Measurements from ENCODE around the gene MAPK10. TPM values are rescaled to one million over a fixed set of nuclear protein-coding genes. Genes with fewer than 3 reads are reported as not detected.
"Not testable (repeated sequence)": the region's sequence is repeated elsewhere in the genome, so short reads cannot be mapped to it uniquely, and the experiment has no call there.

MAPK10 gene
- total and polyA plus RNA-seq, 10 of the 15 experiments (the other 5 are each of a cell fraction or from before 2014, with no cell fraction given), result 1.1 to 4.2 (median 2.4) TPM

GRCh38 chr4:85965017-85965416 is 394.8 kb downstream of the MAPK10 start:
- H3K9ac ChIP-seq (ENCODE audit: control insufficient read depth, insufficient read depth, low read length); H4K20me1 ChIP-seq (ENCODE audit: control insufficient read depth, insufficient read depth); in situ Hi-C loops (cut with MboI); H3K4me2 ChIP-seq (ENCODE audit: control insufficient read depth, insufficient read depth); H3K79me2 ChIP-seq (ENCODE audit: control insufficient read depth, insufficient read depth, low read length); H3K27me3 ChIP-seq (replicated peaks in 1 of 2; ENCODE audit: control insufficient read depth in 2 of 2, insufficient read depth in 2 of 2, low read length in 1 of 2); H3K27ac ChIP-seq (ENCODE audit: control insufficient read depth, insufficient read depth); RAD21 ChIA-PET (ENCODE audit: unreplicated experiment); H3K4me3 ChIP-seq; BruUV-seq (replicated peaks); H3K4me1 ChIP-seq (ENCODE audit: control insufficient read depth, insufficient read depth, low read length); H3K9me3 ChIP-seq (replicated peaks; ENCODE audit: control insufficient read depth, insufficient read depth, low read length); H3K36me3 ChIP-seq (ENCODE audit: control insufficient read depth in 2 of 2, insufficient read depth in 2 of 2, low read length in 1 of 2); H2AFZ ChIP-seq (ENCODE audit: control insufficient read depth, low read depth, low read length); ATAC-seq; FAIRE-seq; POLR2A ChIA-PET; DNase-seq (ENCODE audit: low read depth, low spot score): not testable (repeated sequence)
- 48% methylated on average over 4 of the region's 4 CpGs for WGBS (ENCODE audit: insufficient coverage, insufficient replicate concordance, low lambda C conversion rate, missing lambda C conversion rate)
- SMC1A ChIA-PET (ENCODE audit: uncharacterized antibody, unreplicated experiment), result interaction anchor here (2.2 kb wide), 1 partner anchor 11 kb away, joined by 6 read pairs; no protein-coding TSS in a partner anchor
- intact Hi-C loops (cut with micrococcal nuclease; ENCODE audit: unreplicated experiment), result loop anchor here (5.0 to 10.0 kb wide), 3 partner anchors 77 to 550 kb away; no protein-coding TSS in a partner anchor
- CTCF ChIA-PET, result interaction anchor here (0.8 to 1.1 kb wide), 2 partner anchors 186 to 843 kb away, joined by 3 read pairs; no protein-coding TSS in a partner anchor

GRCh38 chr4:85964298-85964697 is 395.6 kb downstream of the MAPK10 start:
- Histone ChIP-seq H3K27me3 (replicated peaks in 1 of 2; ENCODE audit: control insufficient read depth in 2 of 2, insufficient read depth in 2 of 2, low read length in 1 of 2) (no peaks in the 10 kb centered on the region), H3K27ac (ENCODE audit: control insufficient read depth, insufficient read depth) (no peak overlapping the region), H2AFZ (ENCODE audit: control insufficient read depth, low read depth, low read length) (no peak overlapping the region), H3K36me3 (ENCODE audit: control insufficient read depth in 2 of 2, insufficient read depth in 2 of 2, low read length in 1 of 2) (no peaks in the 10 kb centered on the region), H4K20me1 (ENCODE audit: control insufficient read depth, insufficient read depth) (no peaks in the 10 kb centered on the region), H3K4me2 (ENCODE audit: control insufficient read depth, insufficient read depth) (no peak overlapping the region), H3K9ac (ENCODE audit: control insufficient read depth, insufficient read depth, low read length) (no peak overlapping the region), H3K4me3 (no peak overlapping the region), H3K4me1 (ENCODE audit: control insufficient read depth, insufficient read depth, low read length) (no peaks in the 10 kb centered on the region), H3K79me2 (ENCODE audit: control insufficient read depth, insufficient read depth, low read length) (no peaks in the 10 kb centered on the region), H3K9me3 (replicated peaks; ENCODE audit: control insufficient read depth, insufficient read depth, low read length) (no peaks in the 10 kb centered on the region)
- ChIA-PET RAD21 (ENCODE audit: unreplicated experiment) (no interaction called here), CTCF (interaction anchor here (0.8 to 1.1 kb wide), 3 partner anchors 167 to 843 kb away, joined by 3 read pairs; no protein-coding TSS in a partner anchor), SMC1A (ENCODE audit: uncharacterized antibody, unreplicated experiment) (interaction anchor here (2.2 kb wide), 1 partner anchor 10 kb away, joined by 6 read pairs; no protein-coding TSS in a partner anchor), POLR2A (no interaction called here)
- DNase-seq (ENCODE audit: low read depth, low spot score) (no peak), ATAC-seq (no peak), FAIRE-seq (no peak)
- in situ Hi-C loops (cut with MboI) (no loop called here), intact Hi-C loops (cut with micrococcal nuclease; ENCODE audit: unreplicated experiment) (loop anchor here (10.0 kb wide), 1 partner anchor 549 kb away; no protein-coding TSS in a partner anchor)
- no TSS peak for BruUV-seq (replicated peaks)
- TF ChIP-seq KLF5 (IDR thresholded peaks at IDR 0.05; ENCODE audit: partially characterized antibody) (no peak), REST (IDR thresholded peaks at IDR 0.05; ENCODE audit: low read depth, low read length) (no peak), RELA (IDR thresholded peaks at IDR 0.05; ENCODE audit: borderline replicate concordance, partially characterized antibody) (no peak)

All from GM12878 (cell line).